Smooth muscle cell of the coronary artery (primary cell): Measurements from ENCODE around the gene NEMP1. TPM values are rescaled to one million over a fixed set of nuclear protein-coding genes. Genes with fewer than 3 reads are reported as not detected.

Experiments used
- total RNA-seq: library from RNA; depleted of rRNA; stranded (reverse); fragments of >200 nt; gene quantifications from 2 replicates; pipeline ENCODE4 v1.2.3, GENCODE V29; 2014; ENCODE audit warnings: low replicate concordance

NEMP1 gene
- 3.5 and 4.4 TPM in 2 replicates for total RNA-seq

GRCh38 chr12:57078519-57079404 is at the start of gene NEMP1:
Gene NEMP1 (minus strand): TSS chr12:57078791. CDS start chr12:57078745, 46 bp downstream.

GRCh38 chr12:57127726-57128518 is 49.3 kb upstream of the NEMP1 start, which contains the start of gene LRP1:
Gene LRP1 (plus strand): TSS chr12:57128483. CDS start chr12:57128965, 482 bp downstream.

GRCh38 chr12:57111031-57111734 is 32.6 kb upstream of the NEMP1 start, which contains the start of gene STAT6:
Gene STAT6 (minus strand): TSS chr12:57111362. CDS start chr12:57108278, 3,084 bp downstream.

GRCh38 chr12:57088354-57089270 is 10.0 kb upstream of the NEMP1 start, which contains the start of gene NAB2:
Gene NAB2 (plus strand): TSS chr12:57089114. CDS start chr12:57089272, 158 bp downstream.

GRCh38 chr12:57049890-57050289 is 28.7 kb downstream of the NEMP1 start, which contains the start of gene MYO1A:
Gene MYO1A (minus strand): TSS chr12:57050129. CDS start chr12:57048323, 1,806 bp downstream.

GRCh38 chr12:57016348-57016747 is 62.2 kb downstream of the NEMP1 start, which contains the start of gene TAC3:
Gene TAC3 (minus strand): TSS chr12:57016529. CDS start chr12:57015797, 732 bp downstream.

GRCh38 chr12:57005980-57006808 is 72.4 kb downstream of the NEMP1 start, which contains the start of gene ZBTB39:
Gene ZBTB39 (minus strand): TSS chr12:57006546. CDS start chr12:57004917, 1,629 bp downstream.

Other genes with a start within 250 kb of the NEMP1 start
- gene SDR9C7, start 144.4 kb downstream of the NEMP1 start, total RNA-seq = not detected in 2 replicates
- under 0.01 and 0.08 TPM in 2 replicates for gene RDH16, start 121.2 kb downstream of the NEMP1 start, total RNA-seq
- 2.6 and 3.7 TPM in 2 replicates for gene ZBTB39, start 72.2 kb downstream of the NEMP1 start, total RNA-seq
- not detected in 2 replicates for gene TAC3, start 62.3 kb downstream of the NEMP1 start, total RNA-seq
- 0.12 and 0.30 TPM in 2 replicates for gene MYO1A, start 28.7 kb downstream of the NEMP1 start, total RNA-seq
- gene NAB2, start 10.3 kb upstream of the NEMP1 start, total RNA-seq = 31.4 and 48.7 TPM in 2 replicates
- gene STAT6, start 32.6 kb upstream of the NEMP1 start, total RNA-seq = 52.4 and 101 TPM in 2 replicates
- gene LRP1, start 49.7 kb upstream of the NEMP1 start, total RNA-seq = 245 and 1,121 TPM in 2 replicates
- gene LRP1-AS, start 68.8 kb upstream of the NEMP1 start, total RNA-seq = not detected in 2 replicates
- 0.59 and 3.8 TPM in 2 replicates for gene NXPH4, start 138.0 kb upstream of the NEMP1 start, total RNA-seq
- gene SHMT2, start 150.9 kb upstream of the NEMP1 start, total RNA-seq = 206 and 354 TPM in 2 replicates
- gene STAC3, start 172.4 kb upstream of the NEMP1 start, total RNA-seq = 0.08 and 0.23 TPM in 2 replicates